Measurements from ENCODE around the gene CTSS. TPM values are rescaled to one million over a fixed set of nuclear protein-coding genes. Genes with fewer than 3 reads are reported as not detected.

CTSS gene
- polyA plus RNA-seq, 1 donor from 2014 or later: 3.2 TPM

GRCh38 chr1:150804671-150805070 lies 39.1 kb upstream of the CTSS start:
- Histone ChIP-seq H3K79me2 (replicated peaks; ENCODE audit: insufficient read depth, low read length) (no peaks in the 10 kb centered on the region), H3F3A (ENCODE audit: insufficient read depth, low read length, poor library complexity, severe bottlenecking) (no peaks in the 10 kb centered on the region), H3K27me3 (ENCODE audit: insufficient read depth, low read depth, low read length) (no peaks in the 10 kb centered on the region), H3K9ac (ENCODE audit: low read length) (no peak overlapping the region), H3K9me3 (ENCODE audit: low read length) (no peaks in the 10 kb centered on the region), H3K27ac (ENCODE audit: low read length) (no peak overlapping the region), H3K4me2 (ENCODE audit: low read length) (no peak overlapping the region), H4K20me1 (ENCODE audit: insufficient read depth) (no peaks in the 10 kb centered on the region), H3K9me2 (ENCODE audit: insufficient read depth, low read length) (no peaks in the 10 kb centered on the region), H2AFZ (ENCODE audit: low read depth, low read length) (no peak overlapping the region), H3K4me3 (ENCODE audit: low read length) (no peak overlapping the region), H3K36me3 (ENCODE audit: insufficient read depth, low read length) (no peaks in the 10 kb centered on the region)
- no peak for TF ChIP-seq MXI1 (conservative IDR thresholded peaks at IDR 0.05; ENCODE audit: poor library complexity, severe bottlenecking)
- no peak for TF ChIP-seq CTCF (IDR thresholded peaks at IDR 0.05; ENCODE audit: poor library complexity, severe bottlenecking)
- no peak for TF ChIP-seq POLR2AphosphoS5 (IDR thresholded peaks at IDR 0.05)
- TF ChIP-seq EP300 (conservative IDR thresholded peaks at IDR 0.05; ENCODE audit: poor library complexity, severe bottlenecking): no peak
- TF ChIP-seq REST (IDR thresholded peaks at IDR 0.05; ENCODE audit: borderline replicate concordance): no peak
- no peak for TF ChIP-seq TAF1 (IDR thresholded peaks at IDR 0.05; ENCODE audit: low read depth)
- no peak for TF ChIP-seq SMC3 (conservative IDR thresholded peaks at IDR 0.05; ENCODE audit: poor library complexity)
- TF ChIP-seq RAD21 (conservative IDR thresholded peaks at IDR 0.05): no peak
- TF ChIP-seq EZH2 (IDR thresholded peaks at IDR 0.05; ENCODE audit: borderline replicate concordance, insufficient read depth, low read length, poor library complexity, severe bottlenecking): no peak

GRCh38 chr1:150799089-150799488 lies 33.5 kb upstream of the CTSS start:
- Histone ChIP-seq H3K4me3 (ENCODE audit: low read length) (no peak overlapping the region), H3K27ac (ENCODE audit: low read length) (no peak overlapping the region)

More at GRCh38 chr1:150799089-150799488, 33.5 kb upstream of the CTSS start:
- Histone ChIP-seq H3K9ac (ENCODE audit: low read length) (no peak overlapping the region), H3K79me2 (replicated peaks; ENCODE audit: insufficient read depth, low read length) (no peaks in the 10 kb centered on the region), H3K27me3 (ENCODE audit: insufficient read depth, low read depth, low read length) (no peaks in the 10 kb centered on the region), H2AFZ (ENCODE audit: low read depth, low read length) (no peak overlapping the region), H3K4me2 (ENCODE audit: low read length) (no peak overlapping the region), H3F3A (ENCODE audit: insufficient read depth, low read length, poor library complexity, severe bottlenecking) (no peaks in the 10 kb centered on the region), H3K36me3 (ENCODE audit: insufficient read depth, low read length) (peaks cover 8% of the 10 kb centered on the region), H3K9me2 (ENCODE audit: insufficient read depth, low read length) (no peaks in the 10 kb centered on the region), H4K20me1 (ENCODE audit: insufficient read depth) (no peaks in the 10 kb centered on the region), H3K9me3 (ENCODE audit: low read length) (no peaks in the 10 kb centered on the region)
- TF ChIP-seq RAD21 (conservative IDR thresholded peaks at IDR 0.05) (no peak), TAF1 (IDR thresholded peaks at IDR 0.05; ENCODE audit: low read depth) (no peak), POLR2AphosphoS5 (IDR thresholded peaks at IDR 0.05) (no peak), EZH2 (IDR thresholded peaks at IDR 0.05; ENCODE audit: borderline replicate concordance, insufficient read depth, low read length, poor library complexity, severe bottlenecking) (no peak), REST (IDR thresholded peaks at IDR 0.05; ENCODE audit: borderline replicate concordance) (no peak), SMC3 (conservative IDR thresholded peaks at IDR 0.05; ENCODE audit: poor library complexity) (no peak), CTCF (IDR thresholded peaks at IDR 0.05; ENCODE audit: poor library complexity, severe bottlenecking) (no peak), MXI1 (conservative IDR thresholded peaks at IDR 0.05; ENCODE audit: poor library complexity, severe bottlenecking) (no peak), EP300 (conservative IDR thresholded peaks at IDR 0.05; ENCODE audit: poor library complexity, severe bottlenecking) (no peak)

Measured in neural cell (in vitro differentiated cells).